MM.1S (cell line): ENCODE results near the gene TMOD4.

Experiments used
- DNase-seq: peaks from one replicate; pipeline ENCODE4 v3.0.0-alpha.2; 2015
- H2AFZ ChIP-seq: fragments of 300-600 bp; sonication (generic); 2 replicates; pipeline ENCODE4 v1.6.0; 2016; ENCODE audit warnings: antibody characterized with exemption, low read length
- H3F3A ChIP-seq: fragments of 300-600 bp; sonication (generic); 2 replicates; pipeline ENCODE4 v1.6.1; 2016; ENCODE audit warnings: mild to moderate bottlenecking, antibody characterized with exemption, low read length, moderate library complexity, mixed read lengths; ENCODE audit not compliant: insufficient read depth
- H3K27ac ChIP-seq: fragments of 300-600 bp; sonication (generic); 2 replicates; pipeline ENCODE4 v1.5.1; 2016; ENCODE audit warnings: mild to moderate bottlenecking, low read length
- H3K27me3 ChIP-seq: fragments of 300-600 bp; sonication (generic); replicated peaks from 2 replicates; pipeline ENCODE4 v1.6.0; 2016; ENCODE audit warnings: low read length; ENCODE audit not compliant: insufficient read depth
- H3K36me3 ChIP-seq: fragments of 300-600 bp; sonication (generic); replicated peaks from 2 replicates; pipeline ENCODE4 v1.6.1; 2016; ENCODE audit warnings: mild to moderate bottlenecking, low read length, mixed read lengths; ENCODE audit not compliant: insufficient read depth
- H3K4me1 ChIP-seq: fragments of 300-600 bp; sonication (generic); 2 replicates; pipeline ENCODE4 v1.6.1; 2016; ENCODE audit warnings: low read length, mixed read lengths
- H3K4me2 ChIP-seq: fragments of 300-600 bp; sonication (generic); 2 replicates; pipeline ENCODE4 v1.6.0; 2016; ENCODE audit warnings: low read depth, low read length
- H3K4me3 ChIP-seq: fragments of 300-600 bp; sonication (generic); 2 replicates; pipeline ENCODE4 v1.5.1; 2016; ENCODE audit warnings: low read length, mixed read lengths
- H3K79me2 ChIP-seq: fragments of 300-600 bp; sonication (generic); 2 replicates; pipeline ENCODE4 v1.6.1; 2016; ENCODE audit warnings: mixed run types, low read length, mixed read lengths
- H3K9ac ChIP-seq: fragments of 300-600 bp; sonication (generic); 2 replicates; pipeline ENCODE4 v1.6.1; 2016; ENCODE audit warnings: low read length, mixed read lengths
- H3K9me2 ChIP-seq: fragments of 300-600 bp; sonication (generic); replicated peaks from 2 replicates; pipeline ENCODE4 v1.6.1; 2016; ENCODE audit warnings: mild to moderate bottlenecking, low read length, mixed read lengths; ENCODE audit not compliant: insufficient read depth
- H3K9me3 ChIP-seq: fragments of 300-600 bp; sonication (generic); replicated peaks from 2 replicates; pipeline ENCODE4 v1.6.1; 2016; ENCODE audit warnings: mild to moderate bottlenecking, low read length, mixed read lengths; ENCODE audit not compliant: insufficient read depth
- H4K20me1 ChIP-seq: fragments of 300-600 bp; sonication (generic); 2 replicates; pipeline ENCODE4 v1.6.1; 2016; ENCODE audit warnings: mild to moderate bottlenecking, low read length, moderate library complexity, mixed read lengths; ENCODE audit not compliant: insufficient read depth
- EZH2 ChIP-seq: fragments of 300-600 bp; sonication (generic); optimal IDR thresholded peaks from 2 replicates; pipeline ENCODE3; 2017; ENCODE audit warnings: low read depth, mild to moderate bottlenecking, antibody characterized with exemption, low read length, mixed read lengths
- EZH2phosphoT487 ChIP-seq: fragments of 300-600 bp; sonication (generic); IDR thresholded peaks from 2 replicates; pipeline ENCODE4 v1.6.1; 2018; ENCODE audit warnings: antibody characterized with exemption, low read length
- TF ChIP-seq, protein P1 (sequence below): fragments of 300-600 bp; sonication (generic); IDR thresholded peaks from 2 replicates; pipeline ENCODE4 v1.5.1; 2016; ENCODE audit warnings: antibody characterized with exemption, low read length, mixed read lengths

The TMOD4 gene

DNA sequence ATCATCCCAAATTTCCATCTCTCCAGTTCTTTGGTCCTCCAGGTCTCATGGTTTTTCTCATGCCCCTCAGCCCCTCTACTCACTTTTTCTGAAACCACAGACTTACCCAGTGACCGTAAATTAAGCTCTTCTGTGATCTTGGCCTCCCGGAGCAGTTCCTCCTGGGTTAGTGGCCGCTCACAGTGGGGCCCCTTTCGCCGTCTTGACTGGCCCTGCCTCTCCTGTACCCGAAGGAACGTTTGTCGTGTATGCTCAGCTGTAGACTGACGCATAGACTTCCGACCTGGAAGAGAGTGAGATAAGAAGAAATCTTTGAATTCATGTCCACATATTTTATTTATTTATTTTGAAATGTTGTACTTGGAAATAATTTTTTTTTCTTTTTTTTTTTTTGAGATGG lies 8.4 kb upstream of the TMOD4 start:
- H3K9me3 ChIP-seq: no peaks in the 10 kb centered on the region
- peaks cover 6% of the 10 kb centered on the region; the same call in 1 of the 2 replicates for H3K36me3 ChIP-seq
- H3K79me2 ChIP-seq: peaks cover 18% of the 10 kb centered on the region
- 0 out of 2 replicates have a peak, but pooled peaks cover 3% of the 10 kb centered on the region for H3K4me1 ChIP-seq
- H3K4me3 ChIP-seq: no peak overlapping the region
- no peaks in the 10 kb centered on the region for H3K27me3 ChIP-seq
- no peaks in the 10 kb centered on the region for H3K9me2 ChIP-seq
- H3K4me2 ChIP-seq: no peak overlapping the region
- TF ChIP-seq EZH2 (no peak), EZH2phosphoT487 (no peak)
- TF ChIP-seq, protein P1, sequence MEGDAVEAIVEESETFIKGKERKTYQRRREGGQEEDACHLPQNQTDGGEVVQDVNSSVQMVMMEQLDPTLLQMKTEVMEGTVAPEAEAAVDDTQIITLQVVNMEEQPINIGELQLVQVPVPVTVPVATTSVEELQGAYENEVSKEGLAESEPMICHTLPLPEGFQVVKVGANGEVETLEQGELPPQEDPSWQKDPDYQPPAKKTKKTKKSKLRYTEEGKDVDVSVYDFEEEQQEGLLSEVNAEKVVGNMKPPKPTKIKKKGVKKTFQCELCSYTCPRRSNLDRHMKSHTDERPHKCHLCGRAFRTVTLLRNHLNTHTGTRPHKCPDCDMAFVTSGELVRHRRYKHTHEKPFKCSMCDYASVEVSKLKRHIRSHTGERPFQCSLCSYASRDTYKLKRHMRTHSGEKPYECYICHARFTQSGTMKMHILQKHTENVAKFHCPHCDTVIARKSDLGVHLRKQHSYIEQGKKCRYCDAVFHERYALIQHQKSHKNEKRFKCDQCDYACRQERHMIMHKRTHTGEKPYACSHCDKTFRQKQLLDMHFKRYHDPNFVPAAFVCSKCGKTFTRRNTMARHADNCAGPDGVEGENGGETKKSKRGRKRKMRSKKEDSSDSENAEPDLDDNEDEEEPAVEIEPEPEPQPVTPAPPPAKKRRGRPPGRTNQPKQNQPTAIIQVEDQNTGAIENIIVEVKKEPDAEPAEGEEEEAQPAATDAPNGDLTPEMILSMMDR: no peak
- H4K20me1 ChIP-seq: no peaks in the 10 kb centered on the region
- H3K27ac ChIP-seq: no peak overlapping the region
- no peak for DNase-seq
- no peak overlapping the region for H2AFZ ChIP-seq
- no peak overlapping the region for H3K9ac ChIP-seq
- no peaks in the 10 kb centered on the region for H3F3A ChIP-seq

DNA sequence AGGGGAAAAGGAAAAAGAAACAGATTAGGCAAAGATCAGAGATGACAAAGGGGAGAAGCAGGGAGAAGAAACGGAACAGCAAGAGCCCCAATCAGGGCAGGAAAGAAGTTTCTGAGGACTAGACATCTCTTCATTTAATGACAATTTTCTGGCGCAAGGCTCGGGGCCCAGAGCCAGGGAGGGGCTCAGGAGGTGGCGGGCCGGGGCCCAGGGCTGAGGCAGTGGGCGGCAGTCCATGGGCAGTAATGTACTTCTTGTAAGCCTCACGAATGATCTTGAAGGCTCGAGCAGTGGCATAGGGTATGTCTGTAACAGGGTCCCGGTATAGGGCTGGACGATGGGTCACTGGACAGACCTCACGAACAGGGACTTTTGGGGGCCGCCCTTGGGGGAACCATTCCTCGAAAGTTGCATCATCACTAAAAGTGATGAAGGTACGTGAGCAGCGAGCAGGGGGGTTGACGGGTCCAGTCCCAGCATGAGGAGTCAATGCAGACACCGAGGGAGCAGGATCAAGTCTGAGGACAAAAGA lies 799 bp upstream of the TMOD4 start:
- Histone ChIP-seq H3F3A (no peaks in the 10 kb centered on the region), H3K4me3 (no peak overlapping the region), H3K36me3 (peaks cover 5% of the 10 kb centered on the region; the same call in 1 of the 2 replicates), H3K9me3 (no peaks in the 10 kb centered on the region), H4K20me1 (no peaks in the 10 kb centered on the region), H3K4me1 (no peaks in the 10 kb centered on the region), H2AFZ (no peak overlapping the region), H3K27ac (no peak overlapping the region), H3K4me2 (no peak overlapping the region), H3K9ac (no peak overlapping the region), H3K27me3 (no peaks in the 10 kb centered on the region), H3K79me2 (no peaks in the 10 kb centered on the region), H3K9me2 (no peaks in the 10 kb centered on the region)
- DNase-seq: no peak
- TF ChIP-seq, protein P1: no peak
- TF ChIP-seq EZH2: no peak
- TF ChIP-seq EZH2phosphoT487: no peak

DNA sequence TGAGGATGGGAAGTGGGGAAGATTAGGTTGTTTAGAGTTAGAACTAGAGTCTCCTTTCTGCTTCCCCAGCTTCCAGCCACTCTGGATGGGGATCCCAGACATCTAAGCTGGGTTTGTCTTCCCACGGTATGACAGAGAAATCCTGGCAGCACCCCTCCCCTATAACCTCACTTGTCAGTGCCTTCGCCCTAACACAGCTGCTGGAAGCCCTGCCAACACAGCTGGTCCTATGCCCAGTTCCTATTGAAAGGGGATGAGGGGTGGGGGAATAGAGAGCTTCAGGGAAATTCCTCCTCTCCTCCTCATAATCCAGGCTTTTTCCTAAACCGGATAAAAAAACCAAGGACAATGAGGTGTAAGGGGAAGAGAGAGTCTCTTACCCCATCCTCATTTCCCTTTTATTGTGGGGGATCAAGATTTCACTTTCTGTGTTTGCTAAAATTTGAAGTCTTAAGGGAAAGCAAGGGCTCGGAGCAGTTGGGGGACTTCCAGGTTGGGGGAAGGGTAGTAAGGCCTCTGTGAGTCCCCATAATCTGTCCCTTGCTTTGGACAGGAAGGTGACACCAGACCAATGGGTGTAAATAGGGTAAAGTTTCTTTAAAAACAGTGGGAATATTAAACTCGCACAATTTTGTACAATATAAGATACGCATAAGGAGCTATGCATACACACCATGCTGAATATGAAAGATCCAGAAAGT lies 590 bp downstream of the TMOD4 start:
- H3K4me1 ChIP-seq: no peaks in the 10 kb centered on the region
- H3K9ac ChIP-seq: no peak overlapping the region
- H3K36me3 ChIP-seq: peaks cover 5% of the 10 kb centered on the region; the same call in 1 of the 2 replicates
- DNase-seq: no peak
- no peaks in the 10 kb centered on the region for H3K79me2 ChIP-seq
- H3K9me2 ChIP-seq: no peaks in the 10 kb centered on the region
- H3K27ac ChIP-seq: no peak overlapping the region
- no peak overlapping the region for H2AFZ ChIP-seq
- no peaks in the 10 kb centered on the region for H4K20me1 ChIP-seq
- TF ChIP-seq EZH2 (no peak), EZH2phosphoT487 (no peak)
- TF ChIP-seq, protein P1: no peak
- H3F3A ChIP-seq: no peaks in the 10 kb centered on the region; the same call in 1 of the 2 replicates
- no peaks in the 10 kb centered on the region for H3K9me3 ChIP-seq
- H3K4me2 ChIP-seq: no peak overlapping the region
- H3K27me3 ChIP-seq: no peaks in the 10 kb centered on the region
- H3K4me3 ChIP-seq: no peak overlapping the region
